Renal pelvis (tissue), 4 donors: Measurements from ENCODE around the gene PKHD1. TPM values are rescaled to one million over a fixed set of nuclear protein-coding genes. Genes with fewer than 3 reads are reported as not detected.
"Not testable (repeated sequence)": the region's sequence is repeated elsewhere in the genome, so short reads cannot be mapped to it uniquely, and the experiment has no call there.

ENCODE experiments used
- DNase-seq: peaks from one replicate; pipeline ENCODE4 v3.0.0-alpha.2; 2013
- polyA plus RNA-seq, 3 donors: library from polyadenylated mRNA; unstranded; fragments of 120-200 nt; gene quantifications; one replicate each; pipeline ENCODE4 v1.2.1, GENCODE V29; 2013; ENCODE audit not compliant: insufficient read length in 3 of 3

PKHD1 gene
- polyA plus RNA-seq, 3 donors, result 18.3 to 35.8 (median 26.8) TPM

GRCh38 chr6:51996296-51996947 is 91.0 kb downstream of the PKHD1 start:
- DNase-seq, result no peak

- no peak for DNase-seq
These were observed 92.1 kb downstream of the PKHD1 start for GRCh38 chr6:51995214-51995755.

- DNase-seq, result no peak
These were observed 94.5 kb downstream of the PKHD1 start for GRCh38 chr6:51992876-51993275.

GRCh38 chr6:51989789-51990188 is 97.6 kb downstream of the PKHD1 start:
- no peak for DNase-seq

GRCh38 chr6:51986864-51987263 is 100.5 kb downstream of the PKHD1 start:
- no peak for DNase-seq

GRCh38 chr6:51983564-51983963 is 103.8 kb downstream of the PKHD1 start:
- no peak for DNase-seq

- not testable (repeated sequence) for DNase-seq
These were observed 104.7 kb downstream of the PKHD1 start for GRCh38 chr6:51982695-51983094.

GRCh38 chr6:51976374-51976773 is 111.0 kb downstream of the PKHD1 start:
- no peak for DNase-seq

GRCh38 chr6:51972659-51973058 is 114.8 kb downstream of the PKHD1 start:
- DNase-seq, result no peak

GRCh38 chr6:51968265-51968664 is 119.1 kb downstream of the PKHD1 start:
- DNase-seq, result no peak

- DNase-seq, result no peak
These were observed 122.1 kb downstream of the PKHD1 start for GRCh38 chr6:51965222-51965801.

- no peak for DNase-seq
These were observed 123.4 kb downstream of the PKHD1 start for GRCh38 chr6:51963980-51964379.

GRCh38 chr6:51962354-51962753 is 125.1 kb downstream of the PKHD1 start:
- DNase-seq, result no peak

GRCh38 chr6:51960419-51960818 is 127.0 kb downstream of the PKHD1 start:
- DNase-seq, result no peak

- DNase-seq, result peak; percentile 79
These were observed 127.5 kb downstream of the PKHD1 start for GRCh38 chr6:51959744-51960383.

GRCh38 chr6:51954681-51955080 is 132.7 kb downstream of the PKHD1 start:
- DNase-seq, result no peak

GRCh38 chr6:51953246-51953645 is 134.2 kb downstream of the PKHD1 start:
- DNase-seq, result no peak

GRCh38 chr6:51951924-51952323 is 135.5 kb downstream of the PKHD1 start:
- DNase-seq, result no peak

GRCh38 chr6:51949526-51949925 is 137.9 kb downstream of the PKHD1 start:
- peak; percentile 54 for DNase-seq

GRCh38 chr6:51939695-51940094 is 147.7 kb downstream of the PKHD1 start:
- DNase-seq, result not testable (repeated sequence)

- no peak for DNase-seq
These were observed 150.7 kb downstream of the PKHD1 start for GRCh38 chr6:51936531-51937290.

GRCh38 chr6:51934098-51934497 is 153.3 kb downstream of the PKHD1 start:
- no peak for DNase-seq
